ENCODE measurements around the gene EFTUD2.

EFTUD2 gene

DNA sequence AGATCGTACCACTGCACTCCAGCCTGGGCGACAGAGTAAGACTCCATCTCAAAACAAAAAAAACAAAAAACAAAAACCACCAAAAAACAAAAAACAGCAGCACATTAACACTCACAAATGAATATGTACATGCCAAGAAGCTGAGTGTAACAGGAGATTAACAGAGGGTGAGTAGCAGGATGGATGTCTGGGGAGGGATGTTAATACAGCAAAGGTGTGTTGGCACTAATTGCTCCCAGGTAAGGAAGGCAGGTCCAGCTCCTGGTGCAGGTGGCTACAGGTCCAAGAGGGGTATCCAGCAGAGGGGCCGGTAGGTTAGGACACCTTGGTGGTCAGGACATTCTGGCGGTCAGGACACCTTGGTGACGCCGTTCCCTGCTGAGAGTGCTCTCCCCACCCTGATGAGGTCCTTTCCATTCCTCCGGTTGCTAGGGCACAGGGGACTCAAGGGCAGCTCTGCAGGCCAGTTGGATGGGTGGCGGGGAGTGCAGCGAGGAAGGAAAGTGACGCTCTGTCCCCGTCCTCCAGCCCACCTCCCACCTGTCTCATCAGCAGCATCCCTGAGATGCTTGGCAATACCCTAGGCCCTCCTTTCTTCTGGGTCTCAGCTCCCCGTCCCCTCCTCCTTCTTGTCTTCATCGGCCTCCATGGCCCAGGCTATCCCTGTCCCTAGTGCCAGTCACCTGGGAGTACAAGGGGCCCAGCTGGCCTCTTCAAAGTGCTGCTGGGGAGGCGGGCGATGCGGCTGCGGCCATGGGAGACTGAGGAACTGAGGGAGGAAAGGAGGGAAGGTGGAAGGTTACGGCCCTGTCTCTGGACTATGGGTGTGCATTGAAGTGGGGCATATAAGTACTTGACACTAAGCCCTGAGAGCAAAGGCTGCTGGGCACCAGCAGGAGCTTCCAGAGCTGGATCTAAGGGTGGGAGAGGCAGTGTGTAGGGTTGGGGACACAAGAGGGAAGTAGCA, 26.8 kb upstream of the EFTUD2 start:
- no peak overlapping the region for H3K27ac ChIP-seq (ENCODE audit: low read depth in 2 of 2, low read length in 2 of 2)
- H3K4me3 ChIP-seq (ENCODE audit: low read length in 2 of 2), result no peak overlapping the region

GRCh38 chr17:44924107-44924544, 24.9 kb upstream of the EFTUD2 start:
- Histone ChIP-seq H3K9me3 (ENCODE audit: control insufficient read depth in 2 of 2, low read length in 2 of 2) (no peaks in the 10 kb centered on the region), H3K27ac (ENCODE audit: low read depth in 2 of 2, low read length in 2 of 2) (no peak overlapping the region), H3K27me3 (ENCODE audit: control insufficient read depth in 2 of 2, insufficient read depth in 2 of 2, low read length in 2 of 2) (peaks cover 0 to 2% of the 10 kb centered on the region in 2 donors), H3K4me1 (ENCODE audit: control insufficient read depth in 2 of 2, insufficient read depth in 2 of 2, low read length in 2 of 2) (no peaks in the 10 kb centered on the region), H3K4me3 (ENCODE audit: low read length in 2 of 2) (no peak overlapping the region), H3K9ac (ENCODE audit: low read depth in 1 of 2, low read length in 2 of 2) (no peak overlapping the region), H3K36me3 (ENCODE audit: control insufficient read depth in 2 of 2, insufficient read depth in 2 of 2, low read length in 2 of 2) (peaks cover 0 to 3% of the 10 kb centered on the region in 2 donors)

More for the DNA sequence above, 26.8 kb upstream of the EFTUD2 start:
- no peak overlapping the region for H3K9ac ChIP-seq (ENCODE audit: low read depth in 1 of 2, low read length in 2 of 2)
- no peaks in the 10 kb centered on the region for H3K9me3 ChIP-seq (ENCODE audit: control insufficient read depth in 2 of 2, low read length in 2 of 2)
- H3K4me1 ChIP-seq (ENCODE audit: control insufficient read depth in 2 of 2, insufficient read depth in 2 of 2, low read length in 2 of 2), result no peaks in the 10 kb centered on the region
- peaks cover 0 to 1% of the 10 kb centered on the region in 2 donors for H3K27me3 ChIP-seq (ENCODE audit: control insufficient read depth in 2 of 2, insufficient read depth in 2 of 2, low read length in 2 of 2)
- peaks cover 0 to 3% of the 10 kb centered on the region in 2 donors for H3K36me3 ChIP-seq (ENCODE audit: control insufficient read depth in 2 of 2, insufficient read depth in 2 of 2, low read length in 2 of 2)

DNA sequence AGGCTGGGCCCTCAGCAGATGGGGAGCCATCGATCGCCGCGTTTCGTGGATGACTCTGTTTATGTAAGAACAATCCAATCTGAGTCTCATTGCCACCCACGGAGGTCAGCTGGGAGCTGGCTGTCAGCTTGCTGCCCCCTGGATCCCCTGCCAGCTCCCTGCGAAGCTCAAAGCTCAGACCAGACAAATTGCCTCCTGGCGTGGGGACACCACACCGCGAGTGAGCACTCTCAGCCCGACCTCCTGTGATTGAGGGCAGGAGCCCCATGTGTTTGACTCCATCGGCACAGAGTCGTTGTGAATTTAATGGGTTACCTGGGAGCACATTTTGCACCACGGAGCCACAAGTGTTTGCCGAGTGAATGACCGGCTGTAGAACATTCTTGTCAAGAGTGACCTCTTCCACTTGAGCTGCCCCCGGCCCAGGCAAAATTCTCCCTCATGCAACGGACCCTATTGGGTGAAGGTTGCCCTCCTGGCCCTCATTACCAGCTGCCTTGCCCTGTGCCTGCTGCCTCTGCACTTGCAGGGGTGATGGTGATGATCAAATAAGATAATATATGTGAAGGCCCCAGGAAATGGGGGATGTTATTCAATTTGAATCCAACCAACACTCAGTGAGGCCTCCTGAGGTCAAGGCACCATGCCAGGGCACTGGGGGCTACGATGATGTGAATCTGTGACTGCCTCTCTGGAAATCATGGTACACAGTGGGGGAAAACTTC, 23.7 kb upstream of the EFTUD2 start:
- Histone ChIP-seq H3K27ac (ENCODE audit: low read depth in 2 of 2, low read length in 2 of 2) (no peak overlapping the region), H3K9ac (ENCODE audit: low read depth in 1 of 2, low read length in 2 of 2) (no peak overlapping the region), H3K27me3 (ENCODE audit: control insufficient read depth in 2 of 2, insufficient read depth in 2 of 2, low read length in 2 of 2) (peaks cover 0 to 2% of the 10 kb centered on the region in 2 donors)

GRCh38 chr17:44922136-44922535, 22.9 kb upstream of the EFTUD2 start:
- no peaks in the 10 kb centered on the region for H3K36me3 ChIP-seq (ENCODE audit: control insufficient read depth in 2 of 2, insufficient read depth in 2 of 2, low read length in 2 of 2)
- H3K4me3 ChIP-seq (ENCODE audit: low read length in 2 of 2), result no peak overlapping the region
- no peak overlapping the region for H3K27ac ChIP-seq (ENCODE audit: low read depth in 2 of 2, low read length in 2 of 2)
- peaks cover 0 to 2% of the 10 kb centered on the region in 2 donors for H3K27me3 ChIP-seq (ENCODE audit: control insufficient read depth in 2 of 2, insufficient read depth in 2 of 2, low read length in 2 of 2)
- H3K9ac ChIP-seq (ENCODE audit: low read depth in 1 of 2, low read length in 2 of 2), result no peak overlapping the region
- H3K4me1 ChIP-seq (ENCODE audit: control insufficient read depth in 2 of 2, insufficient read depth in 2 of 2, low read length in 2 of 2), result no peaks in the 10 kb centered on the region
- H3K9me3 ChIP-seq (ENCODE audit: control insufficient read depth in 2 of 2, low read length in 2 of 2), result no peaks in the 10 kb centered on the region

More for the DNA sequence above, 23.7 kb upstream of the EFTUD2 start:
- Histone ChIP-seq H3K4me1 (ENCODE audit: control insufficient read depth in 2 of 2, insufficient read depth in 2 of 2, low read length in 2 of 2) (no peaks in the 10 kb centered on the region), H3K9me3 (ENCODE audit: control insufficient read depth in 2 of 2, low read length in 2 of 2) (no peaks in the 10 kb centered on the region), H3K4me3 (ENCODE audit: low read length in 2 of 2) (no peak overlapping the region), H3K36me3 (ENCODE audit: control insufficient read depth in 2 of 2, insufficient read depth in 2 of 2, low read length in 2 of 2) (no peaks in the 10 kb centered on the region)

GRCh38 chr17:44921122-44921882, 22.1 kb upstream of the EFTUD2 start:
- Histone ChIP-seq H3K36me3 (ENCODE audit: control insufficient read depth in 2 of 2, insufficient read depth in 2 of 2, low read length in 2 of 2) (no peaks in the 10 kb centered on the region), H3K27ac (ENCODE audit: low read depth in 2 of 2, low read length in 2 of 2) (no peak overlapping the region), H3K4me3 (ENCODE audit: low read length in 2 of 2) (no peak overlapping the region), H3K9me3 (ENCODE audit: control insufficient read depth in 2 of 2, low read length in 2 of 2) (no peaks in the 10 kb centered on the region), H3K4me1 (ENCODE audit: control insufficient read depth in 2 of 2, insufficient read depth in 2 of 2, low read length in 2 of 2) (no peaks in the 10 kb centered on the region), H3K9ac (ENCODE audit: low read depth in 1 of 2, low read length in 2 of 2) (no peak overlapping the region), H3K27me3 (ENCODE audit: control insufficient read depth in 2 of 2, insufficient read depth in 2 of 2, low read length in 2 of 2) (peaks cover 0 to 2% of the 10 kb centered on the region in 2 donors)

DNA sequence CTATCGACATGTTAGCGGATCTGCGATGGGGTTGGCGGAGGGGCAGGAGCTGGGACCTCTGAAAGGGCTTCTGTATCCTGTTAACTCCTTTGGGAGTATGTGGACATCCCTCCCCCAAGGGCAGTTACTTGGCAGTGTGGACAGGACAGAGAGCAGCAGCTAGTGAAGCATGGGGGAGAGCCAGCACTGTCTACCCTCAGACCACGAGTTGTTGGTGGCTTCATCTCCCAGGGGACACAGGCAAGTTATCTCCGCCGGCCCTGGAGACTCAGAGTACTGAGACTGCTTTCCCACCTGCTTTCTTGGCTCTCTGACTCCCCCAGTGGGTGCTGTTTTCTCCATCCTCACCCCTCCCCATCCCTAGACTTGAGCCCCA, 21.3 kb upstream of the EFTUD2 start:
- no peaks in the 10 kb centered on the region for H3K4me1 ChIP-seq (ENCODE audit: control insufficient read depth in 2 of 2, insufficient read depth in 2 of 2, low read length in 2 of 2)
- H3K9me3 ChIP-seq (ENCODE audit: control insufficient read depth in 2 of 2, low read length in 2 of 2), result no peaks in the 10 kb centered on the region
- H3K9ac ChIP-seq (ENCODE audit: low read depth in 1 of 2, low read length in 2 of 2), result no peak overlapping the region
- no peaks in the 10 kb centered on the region for H3K36me3 ChIP-seq (ENCODE audit: control insufficient read depth in 2 of 2, insufficient read depth in 2 of 2, low read length in 2 of 2)
- peaks cover 0 to 2% of the 10 kb centered on the region in 2 donors for H3K27me3 ChIP-seq (ENCODE audit: control insufficient read depth in 2 of 2, insufficient read depth in 2 of 2, low read length in 2 of 2)
- H3K27ac ChIP-seq (ENCODE audit: low read depth in 2 of 2, low read length in 2 of 2), result no peak overlapping the region
- H3K4me3 ChIP-seq (ENCODE audit: low read length in 2 of 2), result no peak overlapping the region

DNA sequence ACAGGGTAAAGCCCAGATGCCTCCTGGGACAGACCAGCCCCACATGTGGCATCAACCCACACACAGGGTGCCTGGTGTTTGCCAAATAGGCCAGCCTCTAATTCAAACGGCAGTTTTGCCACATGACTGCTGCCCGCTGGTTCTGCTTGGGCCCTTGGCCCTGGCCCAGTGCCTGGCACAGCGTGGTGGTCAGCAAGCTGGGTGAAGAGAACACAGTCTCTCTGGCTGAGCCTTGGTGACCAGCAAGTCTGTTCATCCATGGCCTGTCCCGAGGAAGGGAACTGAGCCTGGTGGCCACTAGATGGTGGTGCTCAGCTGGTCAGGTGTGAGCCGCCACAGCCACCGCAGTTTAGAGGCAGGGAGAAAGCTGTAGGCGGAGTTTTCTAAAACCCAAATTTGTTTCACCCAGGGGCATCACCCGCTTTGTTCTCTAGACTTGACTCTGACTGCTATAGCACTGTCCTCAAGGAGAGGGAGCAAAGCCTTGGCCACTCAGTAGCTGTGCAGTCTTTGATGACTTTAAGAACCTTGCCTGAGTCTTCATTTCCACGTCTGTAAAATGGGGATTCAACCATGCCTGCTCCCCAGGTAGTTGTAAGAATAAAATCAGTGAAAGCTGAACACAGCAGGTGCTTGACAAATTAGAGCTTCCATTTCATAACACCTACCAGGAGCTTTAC, 20.8 kb upstream of the EFTUD2 start:
- Histone ChIP-seq H3K36me3 (ENCODE audit: control insufficient read depth in 2 of 2, insufficient read depth in 2 of 2, low read length in 2 of 2) (no peaks in the 10 kb centered on the region), H3K9me3 (ENCODE audit: control insufficient read depth in 2 of 2, low read length in 2 of 2) (no peaks in the 10 kb centered on the region), H3K9ac (ENCODE audit: low read depth in 1 of 2, low read length in 2 of 2) (no peak overlapping the region), H3K4me1 (ENCODE audit: control insufficient read depth in 2 of 2, insufficient read depth in 2 of 2, low read length in 2 of 2) (no peaks in the 10 kb centered on the region), H3K27ac (ENCODE audit: low read depth in 2 of 2, low read length in 2 of 2) (no peak overlapping the region), H3K27me3 (ENCODE audit: control insufficient read depth in 2 of 2, insufficient read depth in 2 of 2, low read length in 2 of 2) (peaks cover 0 to 2% of the 10 kb centered on the region in 2 donors), H3K4me3 (ENCODE audit: low read length in 2 of 2) (no peak overlapping the region)

GRCh38 chr17:44919411-44919810, 20.2 kb upstream of the EFTUD2 start:
- Histone ChIP-seq H3K27me3 (ENCODE audit: control insufficient read depth in 2 of 2, insufficient read depth in 2 of 2, low read length in 2 of 2) (peaks cover 0 to 2% of the 10 kb centered on the region in 2 donors), H3K9ac (ENCODE audit: low read depth in 1 of 2, low read length in 2 of 2) (no peak overlapping the region), H3K27ac (ENCODE audit: low read depth in 2 of 2, low read length in 2 of 2) (no peak overlapping the region), H3K4me1 (ENCODE audit: control insufficient read depth in 2 of 2, insufficient read depth in 2 of 2, low read length in 2 of 2) (no peaks in the 10 kb centered on the region), H3K4me3 (ENCODE audit: low read length in 2 of 2) (no peak overlapping the region), H3K9me3 (ENCODE audit: control insufficient read depth in 2 of 2, low read length in 2 of 2) (no peaks in the 10 kb centered on the region), H3K36me3 (ENCODE audit: control insufficient read depth in 2 of 2, insufficient read depth in 2 of 2, low read length in 2 of 2) (no peaks in the 10 kb centered on the region)

DNA sequence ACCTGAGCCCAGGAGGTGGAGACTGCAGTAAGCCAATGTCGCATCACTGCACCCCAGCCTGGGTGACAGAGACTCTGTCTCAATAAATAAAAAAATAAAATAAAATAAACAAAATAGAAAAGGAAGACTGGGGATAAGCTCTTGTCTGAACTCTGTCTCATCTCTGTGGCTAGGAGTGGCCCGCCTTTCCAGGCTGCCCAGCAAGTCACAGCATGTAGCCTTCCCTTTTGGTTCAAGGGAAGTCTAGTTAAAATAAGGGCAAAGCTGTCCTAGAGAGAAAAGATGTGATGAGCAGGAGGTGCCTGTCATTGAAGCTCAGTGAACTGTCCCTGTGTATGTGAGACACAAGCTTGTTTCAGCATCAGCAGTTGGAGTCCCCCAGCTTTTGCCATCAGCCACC, 18.8 kb upstream of the EFTUD2 start:
- Histone ChIP-seq H3K4me1 (ENCODE audit: control insufficient read depth in 2 of 2, insufficient read depth in 2 of 2, low read length in 2 of 2) (no peaks in the 10 kb centered on the region), H3K9me3 (ENCODE audit: control insufficient read depth in 2 of 2, low read length in 2 of 2) (no peaks in the 10 kb centered on the region), H3K27ac (ENCODE audit: low read depth in 2 of 2, low read length in 2 of 2) (no peak overlapping the region), H3K4me3 (ENCODE audit: low read length in 2 of 2) (no peak overlapping the region), H3K36me3 (ENCODE audit: control insufficient read depth in 2 of 2, insufficient read depth in 2 of 2, low read length in 2 of 2) (no peaks in the 10 kb centered on the region), H3K27me3 (ENCODE audit: control insufficient read depth in 2 of 2, insufficient read depth in 2 of 2, low read length in 2 of 2) (peaks cover 5 to 6% of the 10 kb centered on the region in 2 donors), H3K9ac (ENCODE audit: low read depth in 1 of 2, low read length in 2 of 2) (no peak overlapping the region)

All from mucosa of rectum (tissue), 2 donors.